Stimulated activated effector memory CD8-positive, alpha-beta T cell treated with anti-CD3 and anti-CD28 coated beads, Interleukin-12 subunit alpha, Interleukin-12 subunit beta, amount 100 ng/mL, for 72 hours (primary cell): ENCODE results near the gene TMEM101.
"Not testable (repeated sequence)": the region's sequence is repeated elsewhere in the genome, so short reads cannot be mapped to it uniquely, and the experiment has no call there.

Experiments
- ATAC-seq: fragments of 150-1000 bp; cut with Tn5 transposase; 2 replicates; pipeline ENCODE4 v1.10.0; 2021
- DNase-seq, 2 donors: peaks; one replicate each; pipeline ENCODE4 v3.0.0; 2021 to 2022; ENCODE audit warnings: low spot score in 2 of 2
- H3K27ac Mint-ChIP-seq: one replicate; pipeline ENCODE4 v1.8.0; 2022; ENCODE audit warnings: mild to moderate bottlenecking, mixed read lengths
- H3K36me3 Mint-ChIP-seq: one replicate; pipeline ENCODE4 v1.8.0; 2022; ENCODE audit warnings: mild to moderate bottlenecking, mixed read lengths
- H3K4me1 Mint-ChIP-seq: one replicate; pipeline ENCODE4 v1.8.0; 2022; ENCODE audit warnings: mixed read lengths
- H3K4me3 Mint-ChIP-seq: one replicate; pipeline ENCODE4 v1.8.0; 2022; ENCODE audit warnings: mild to moderate bottlenecking, mixed read lengths
- H3K9me3 Mint-ChIP-seq: one replicate; pipeline ENCODE4 v1.8.0; 2022; ENCODE audit warnings: mixed read lengths

Gene TMEM101

GRCh38 chr17:43976963-43977837 is 37.6 kb downstream of the TMEM101 start:
- Mint-ChIP-seq H3K9me3 (no peaks in the 10 kb centered on the region), H3K27ac (no peak overlapping the region), H3K4me3 (no peak overlapping the region), H3K4me1 (no peaks in the 10 kb centered on the region), H3K36me3 (no peaks in the 10 kb centered on the region)
- ATAC-seq (no peak), DNase-seq (no peak)

- ATAC-seq, result no peak
- no peak overlapping the region for H3K27ac Mint-ChIP-seq
- H3K4me1 Mint-ChIP-seq, result no peaks in the 10 kb centered on the region
- DNase-seq, result no peak
- H3K9me3 Mint-ChIP-seq, result no peaks in the 10 kb centered on the region
- H3K36me3 Mint-ChIP-seq, result no peaks in the 10 kb centered on the region
- H3K4me3 Mint-ChIP-seq, result no peak overlapping the region
These were observed 38.9 kb downstream of the TMEM101 start for GRCh38 chr17:43975898-43976297.

- no peak overlapping the region for H3K4me3 Mint-ChIP-seq
- ATAC-seq (no peak), DNase-seq (no peak)
- no peaks in the 10 kb centered on the region for H3K4me1 Mint-ChIP-seq
- no peaks in the 10 kb centered on the region for H3K36me3 Mint-ChIP-seq
- no peaks in the 10 kb centered on the region for H3K9me3 Mint-ChIP-seq
- H3K27ac Mint-ChIP-seq, result no peak overlapping the region
These were observed 40.1 kb downstream of the TMEM101 start for GRCh38 chr17:43974382-43975266.

- not testable (repeated sequence) for H3K27ac Mint-ChIP-seq, H3K9me3 Mint-ChIP-seq, DNase-seq, H3K36me3 Mint-ChIP-seq, H3K4me3 Mint-ChIP-seq, H3K4me1 Mint-ChIP-seq, ATAC-seq
These were observed 42.1 kb downstream of the TMEM101 start for GRCh38 chr17:43972444-43973212.

- H3K36me3 Mint-ChIP-seq, H3K9me3 Mint-ChIP-seq: not testable (repeated sequence)
These were observed 43.3 kb downstream of the TMEM101 start for GRCh38 chr17:43971436-43971835.

GRCh38 chr17:43970366-43970765 is 44.4 kb downstream of the TMEM101 start:
- ATAC-seq (peak; percentile 24), DNase-seq (no peak)
- Mint-ChIP-seq H3K9me3 (no peaks in the 10 kb centered on the region), H3K4me3 (no peak overlapping the region), H3K27ac (no peak overlapping the region), H3K4me1 (no peaks in the 10 kb centered on the region), H3K36me3 (no peaks in the 10 kb centered on the region)

More at GRCh38 chr17:43971436-43971835, 43.3 kb downstream of the TMEM101 start:
- not testable (repeated sequence) for H3K4me3 Mint-ChIP-seq, DNase-seq, H3K4me1 Mint-ChIP-seq, H3K27ac Mint-ChIP-seq, ATAC-seq

GRCh38 chr17:43967251-43967875 is 47.4 kb downstream of the TMEM101 start:
- no peak overlapping the region for H3K27ac Mint-ChIP-seq
- H3K9me3 Mint-ChIP-seq, result no peaks in the 10 kb centered on the region
- H3K36me3 Mint-ChIP-seq, result no peaks in the 10 kb centered on the region
- peak; percentile 87 for ATAC-seq
- no peak for DNase-seq
- no peaks in the 10 kb centered on the region for H3K4me1 Mint-ChIP-seq
- no peak overlapping the region for H3K4me3 Mint-ChIP-seq

GRCh38 chr17:43966276-43966675 is 48.5 kb downstream of the TMEM101 start:
- Mint-ChIP-seq H3K9me3 (no peaks in the 10 kb centered on the region), H3K36me3 (no peaks in the 10 kb centered on the region), H3K4me1 (no peaks in the 10 kb centered on the region), H3K4me3 (no peak overlapping the region), H3K27ac (no peak overlapping the region)
- DNase-seq (no peak), ATAC-seq (no peak)

GRCh38 chr17:43962479-43962878 is 52.3 kb downstream of the TMEM101 start:
- Mint-ChIP-seq H3K4me1 (no peaks in the 10 kb centered on the region), H3K36me3 (no peaks in the 10 kb centered on the region), H3K4me3 (no peak overlapping the region), H3K9me3 (no peaks in the 10 kb centered on the region), H3K27ac (no peak overlapping the region)
- no peak for ATAC-seq
- no peak for DNase-seq

GRCh38 chr17:43961954-43962353 is 52.8 kb downstream of the TMEM101 start:
- Mint-ChIP-seq H3K36me3 (no peaks in the 10 kb centered on the region), H3K4me1 (no peaks in the 10 kb centered on the region), H3K4me3 (no peak overlapping the region), H3K27ac (no peak overlapping the region), H3K9me3 (no peaks in the 10 kb centered on the region)
- DNase-seq (no peak), ATAC-seq (no peak)

GRCh38 chr17:43961292-43961691 is 53.5 kb downstream of the TMEM101 start:
- not testable (repeated sequence) for DNase-seq, H3K36me3 Mint-ChIP-seq, ATAC-seq, H3K9me3 Mint-ChIP-seq, H3K27ac Mint-ChIP-seq, H3K4me3 Mint-ChIP-seq, H3K4me1 Mint-ChIP-seq
